ENCODE data around the gene ENG. TPM values are rescaled to one million over a fixed set of nuclear protein-coding genes. Genes with fewer than 3 reads are reported as not detected.
A peak's percentile ranks its signal among the peaks of the same experiment; 100 is the strongest.

ENG gene
- total RNA-seq, 1 experiment from 2014 or later, result 0.18 TPM

DNA sequence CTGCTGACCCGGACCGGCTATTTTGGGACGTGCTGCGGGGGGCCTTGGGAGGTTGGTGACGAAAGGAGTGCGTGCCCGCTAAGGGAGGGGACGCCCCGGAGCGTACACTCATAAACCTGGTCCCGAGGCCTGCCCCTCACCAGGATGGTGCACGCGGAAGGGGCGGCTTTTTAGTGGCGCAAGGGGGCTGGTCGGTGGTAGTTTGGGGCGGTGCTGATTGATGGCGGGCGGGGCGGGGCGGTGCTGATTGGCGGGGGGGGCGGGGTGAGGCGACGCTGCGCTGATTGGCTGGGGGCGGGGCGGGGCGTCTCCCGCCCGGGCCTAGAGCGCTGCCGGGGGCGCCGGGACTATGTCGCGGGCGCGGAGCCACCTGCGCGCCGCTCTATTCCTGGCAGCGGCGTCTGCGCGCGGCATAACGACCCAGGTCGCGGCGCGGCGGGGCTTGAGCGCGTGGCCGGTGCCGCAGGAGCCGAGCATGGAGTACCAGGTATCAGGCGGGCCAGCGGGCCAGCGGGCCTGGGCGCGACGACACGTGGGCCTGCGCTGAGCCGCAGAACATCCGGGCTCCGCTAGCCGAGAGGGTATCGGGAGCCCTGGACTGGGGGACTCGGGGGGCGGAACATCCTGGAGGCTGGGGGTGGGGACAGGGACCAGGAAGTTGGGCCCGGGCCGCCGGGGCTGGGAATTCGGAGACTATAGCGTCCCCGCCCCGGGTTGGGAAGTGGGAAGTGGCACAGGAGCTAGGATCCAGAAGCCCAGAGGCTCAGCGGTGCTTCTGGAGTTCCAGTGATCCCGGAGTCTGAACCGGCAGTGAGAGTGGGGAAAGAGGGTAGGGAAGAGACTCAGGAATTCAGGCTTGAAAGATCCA lies 51.6 kb downstream of the ENG start, which contains the start of gene FPGS:
Gene FPGS (plus strand): TSS at position 307 of the 868 bp plus-strand sequence. CDS start 43 bp downstream, at position 350.
- intact Hi-C loops (cut with micrococcal nuclease; ENCODE audit: unreplicated experiment), result loop anchor here (2.0 kb wide), 2 partner anchors 68 to 114 kb away; partner anchors contain the start of gene ST6GALNAC4
- Histone ChIP-seq H3K4me3 (ENCODE audit: low read depth, low read length) (peak within 1 kb of the TSS; percentile 86), H3K27me3 (replicated peaks; ENCODE audit: control insufficient read depth, insufficient read depth, low read length) (no peaks in the 10 kb centered on the region), H3K36me3 (ENCODE audit: control insufficient read depth, insufficient read depth, low read length) (no peaks in the 10 kb centered on the region), H3K4me1 (peaks cover 26% of the 10 kb centered on the region), H3K9me3 (no peaks in the 10 kb centered on the region)
- Mint-ChIP-seq H3K27me3 (ENCODE audit: insufficient read depth, unreplicated experiment) (no peaks in the 10 kb centered on the region), H3K27ac (ENCODE audit: unreplicated experiment) (peak within 1 kb of the TSS; percentile 77), H3K36me3 (ENCODE audit: insufficient read depth, unreplicated experiment) (peaks cover 11% of the 10 kb centered on the region), H3K4me1 (ENCODE audit: low read depth, unreplicated experiment) (peaks cover 14% of the 10 kb centered on the region), H3K9me3 (ENCODE audit: unreplicated experiment) (no peaks in the 10 kb centered on the region), H3K4me3 (ENCODE audit: unreplicated experiment) (peak within 1 kb of the TSS; percentile 86)
- peak; percentile 89 to 90 for DNase-seq
- TF ChIP-seq, protein P1, sequence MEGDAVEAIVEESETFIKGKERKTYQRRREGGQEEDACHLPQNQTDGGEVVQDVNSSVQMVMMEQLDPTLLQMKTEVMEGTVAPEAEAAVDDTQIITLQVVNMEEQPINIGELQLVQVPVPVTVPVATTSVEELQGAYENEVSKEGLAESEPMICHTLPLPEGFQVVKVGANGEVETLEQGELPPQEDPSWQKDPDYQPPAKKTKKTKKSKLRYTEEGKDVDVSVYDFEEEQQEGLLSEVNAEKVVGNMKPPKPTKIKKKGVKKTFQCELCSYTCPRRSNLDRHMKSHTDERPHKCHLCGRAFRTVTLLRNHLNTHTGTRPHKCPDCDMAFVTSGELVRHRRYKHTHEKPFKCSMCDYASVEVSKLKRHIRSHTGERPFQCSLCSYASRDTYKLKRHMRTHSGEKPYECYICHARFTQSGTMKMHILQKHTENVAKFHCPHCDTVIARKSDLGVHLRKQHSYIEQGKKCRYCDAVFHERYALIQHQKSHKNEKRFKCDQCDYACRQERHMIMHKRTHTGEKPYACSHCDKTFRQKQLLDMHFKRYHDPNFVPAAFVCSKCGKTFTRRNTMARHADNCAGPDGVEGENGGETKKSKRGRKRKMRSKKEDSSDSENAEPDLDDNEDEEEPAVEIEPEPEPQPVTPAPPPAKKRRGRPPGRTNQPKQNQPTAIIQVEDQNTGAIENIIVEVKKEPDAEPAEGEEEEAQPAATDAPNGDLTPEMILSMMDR (IDR thresholded peaks at IDR 0.05; ENCODE audit: insufficient read depth in 1 of 2, low read depth in 1 of 2, low read length in 1 of 2, severe bottlenecking in 1 of 2, unreplicated experiment in 1 of 2), result peak in 1 of 2 experiments; percentile 4
- ChIA-PET CTCF (interaction anchor here (1.1 to 2.0 kb wide), 3 partner anchors 17 to 68 kb away, joined by 3 to 14 read pairs (median 12); partner anchors contain the start of genes CDK9 and TOR2A), POLR2A (interaction anchor here (0.6 to 1.6 kb wide), 5 partner anchors 10 to 133 kb away, joined by 3 to 8 read pairs (median 5); partner anchors contain the start of genes CDK9 and ST6GALNAC4)
- no TSS peak for BruUV-seq (replicated peaks)

DNA sequence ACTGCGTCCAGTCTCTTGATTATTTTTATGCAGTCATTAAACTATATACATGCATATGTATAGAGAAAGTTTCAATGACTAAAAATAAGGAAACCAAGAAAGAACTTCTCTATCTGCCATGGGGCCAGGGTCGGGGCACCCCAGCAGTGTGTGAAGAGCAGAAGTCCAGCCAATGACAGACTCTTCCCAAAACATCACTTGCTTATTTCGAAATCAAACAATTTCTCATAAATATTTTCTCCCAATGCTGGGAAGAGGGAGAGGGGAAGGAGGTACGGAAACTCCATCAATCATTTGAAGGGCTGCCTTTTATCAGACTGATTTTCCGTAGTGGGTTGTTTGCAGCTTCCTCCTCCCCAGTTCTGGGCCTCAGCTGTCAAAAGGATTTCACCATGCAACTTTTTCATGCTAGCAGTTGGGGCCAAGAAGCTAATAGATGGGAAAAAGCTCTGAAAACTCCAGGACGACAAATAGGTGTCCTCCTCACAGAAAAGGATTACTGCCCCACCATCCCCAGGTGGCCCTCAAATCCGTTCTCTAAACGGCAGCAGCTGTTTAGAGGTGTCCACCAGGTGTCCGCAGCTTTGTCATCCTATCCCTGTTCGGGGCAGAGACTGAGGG lies 52.4 kb downstream of the ENG start:
- Histone ChIP-seq H3K4me1 (peaks cover 28% of the 10 kb centered on the region), H3K27me3 (replicated peaks; ENCODE audit: control insufficient read depth, insufficient read depth, low read length) (no peaks in the 10 kb centered on the region), H3K36me3 (ENCODE audit: control insufficient read depth, insufficient read depth, low read length) (no peaks in the 10 kb centered on the region), H3K9me3 (no peaks in the 10 kb centered on the region), H3K4me3 (ENCODE audit: low read depth, low read length) (peak overlapping the region; percentile 86)
- ChIA-PET POLR2A (interaction anchor here (0.6 to 1.6 kb wide), 3 partner anchors 9 to 115 kb away, joined by 4 to 6 read pairs (median 5); partner anchors contain the start of genes CDK9 and ST6GALNAC4), CTCF (interaction anchor here (0.6 to 2.0 kb wide), 4 partner anchors 10 to 67 kb away, joined by 3 to 14 read pairs (median 8); partner anchors contain the start of genes CDK9 and TOR2A)
- no peaks in the 10 kb centered on the region for H3K9me3 Mint-ChIP-seq (ENCODE audit: unreplicated experiment)
- H3K27me3 Mint-ChIP-seq (ENCODE audit: insufficient read depth, unreplicated experiment), result no peaks in the 10 kb centered on the region
- TF ChIP-seq, protein P1 (IDR thresholded peaks at IDR 0.05; ENCODE audit: insufficient read depth in 1 of 2, low read depth in 1 of 2, low read length in 1 of 2, severe bottlenecking in 1 of 2, unreplicated experiment in 1 of 2), result peak; percentile 40 to 56
- intact Hi-C loops (cut with micrococcal nuclease; ENCODE audit: unreplicated experiment), result loop anchor here (2.0 kb wide), 2 partner anchors 69 to 115 kb away; partner anchors contain the start of gene ST6GALNAC4
- H3K4me1 Mint-ChIP-seq (ENCODE audit: low read depth, unreplicated experiment), result peaks cover 14% of the 10 kb centered on the region
- peaks cover 7% of the 10 kb centered on the region for H3K36me3 Mint-ChIP-seq (ENCODE audit: insufficient read depth, unreplicated experiment)
- H3K27ac Mint-ChIP-seq (ENCODE audit: unreplicated experiment), result peak overlapping the region; percentile 77
- H3K4me3 Mint-ChIP-seq (ENCODE audit: unreplicated experiment), result peak overlapping the region; percentile 86
- TSS peak; percentile 96 for BruUV-seq (replicated peaks)
- no peak for DNase-seq

DNA sequence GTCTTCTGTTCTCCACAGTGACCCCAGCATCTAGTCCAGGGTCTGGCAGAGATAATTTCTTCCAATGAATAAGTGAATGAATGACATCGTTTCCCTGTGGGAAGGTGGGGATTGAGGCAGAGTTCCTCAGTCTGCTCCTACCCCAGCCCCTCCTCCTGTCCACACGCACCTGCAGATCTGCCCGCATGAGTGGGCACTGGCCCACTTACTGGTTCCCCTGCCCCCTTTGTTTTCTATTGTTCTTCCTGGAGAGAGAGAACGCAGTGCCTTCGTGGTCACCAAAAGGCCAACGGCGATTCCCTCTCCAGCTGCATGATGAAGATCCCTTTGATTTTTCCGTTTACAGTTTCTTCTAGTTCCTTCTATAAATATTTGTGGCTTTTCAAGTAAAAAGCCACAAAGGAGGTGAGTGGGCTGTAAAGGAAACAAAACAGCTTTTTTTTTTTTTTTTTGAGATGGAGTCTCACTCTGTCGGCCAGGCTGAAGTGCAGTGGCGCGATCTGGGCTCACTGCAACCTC lies 57.5 kb downstream of the ENG start:
- BruUV-seq (replicated peaks), result no TSS peak
- no peak for DNase-seq
- Mint-ChIP-seq H3K27me3 (ENCODE audit: insufficient read depth, unreplicated experiment) (no peaks in the 10 kb centered on the region), H3K27ac (ENCODE audit: unreplicated experiment) (no peak overlapping the region), H3K4me3 (ENCODE audit: unreplicated experiment) (no peak overlapping the region), H3K9me3 (ENCODE audit: unreplicated experiment) (no peaks in the 10 kb centered on the region), H3K4me1 (ENCODE audit: low read depth, unreplicated experiment) (peaks cover 14% of the 10 kb centered on the region), H3K36me3 (ENCODE audit: insufficient read depth, unreplicated experiment) (peaks cover 51% of the 10 kb centered on the region)
- CTCF ChIA-PET, result no interaction called here
- TF ChIP-seq, protein P1 (IDR thresholded peaks at IDR 0.05; ENCODE audit: insufficient read depth in 1 of 2, low read depth in 1 of 2, low read length in 1 of 2, severe bottlenecking in 1 of 2, unreplicated experiment in 1 of 2), result no peak
- POLR2A ChIA-PET, result no interaction called here
- Histone ChIP-seq H3K4me1 (peaks cover 20% of the 10 kb centered on the region), H3K36me3 (ENCODE audit: control insufficient read depth, insufficient read depth, low read length) (peaks cover 2% of the 10 kb centered on the region), H3K4me3 (ENCODE audit: low read depth, low read length) (no peak overlapping the region), H3K27me3 (replicated peaks; ENCODE audit: control insufficient read depth, insufficient read depth, low read length) (no peaks in the 10 kb centered on the region), H3K9me3 (no peaks in the 10 kb centered on the region)
- intact Hi-C loops (cut with micrococcal nuclease; ENCODE audit: unreplicated experiment), result no loop called here

Measured in Caco-2 (cell line).